ENCODE data around the gene TBC1D9.

Gene TBC1D9

GRCh38 chr4:140617499-140618248 is 138.5 kb downstream of the TBC1D9 start:
- no peak for DNase-seq (ENCODE audit: low read depth in 2 of 2)

- DNase-seq (ENCODE audit: low read depth in 2 of 2): no peak
Measured at GRCh38 chr4:140615451-140615850, 140.7 kb downstream of the TBC1D9 start.

- no peak for DNase-seq (ENCODE audit: low read depth in 2 of 2)
Measured at GRCh38 chr4:140612357-140612756, 143.8 kb downstream of the TBC1D9 start.

- DNase-seq (ENCODE audit: low read depth in 2 of 2): no peak
Measured at GRCh38 chr4:140611854-140612253, 144.3 kb downstream of the TBC1D9 start.

GRCh38 chr4:140609548-140610425 is 146.4 kb downstream of the TBC1D9 start:
- no peak for DNase-seq (ENCODE audit: low read depth in 2 of 2)

- no peak for DNase-seq (ENCODE audit: low read depth in 2 of 2)
Measured at GRCh38 chr4:140607852-140608251, 148.3 kb downstream of the TBC1D9 start.

- DNase-seq (ENCODE audit: low read depth in 2 of 2): no peak
Measured at GRCh38 chr4:140604544-140604943, 151.6 kb downstream of the TBC1D9 start.

- DNase-seq (ENCODE audit: low read depth in 2 of 2): no peak
Measured at GRCh38 chr4:140603286-140603685, 152.9 kb downstream of the TBC1D9 start.

GRCh38 chr4:140602714-140603113 is 153.5 kb downstream of the TBC1D9 start:
- no peak for DNase-seq (ENCODE audit: low read depth in 2 of 2)

- DNase-seq (ENCODE audit: low read depth in 2 of 2): no peak
Measured at GRCh38 chr4:140600408-140600807, 155.8 kb downstream of the TBC1D9 start.

GRCh38 chr4:140595065-140595464 is 161.1 kb downstream of the TBC1D9 start:
- DNase-seq (ENCODE audit: low read depth in 2 of 2): no peak

GRCh38 chr4:140584439-140584838 is 171.7 kb downstream of the TBC1D9 start:
- no peak for DNase-seq (ENCODE audit: low read depth in 2 of 2)

GRCh38 chr4:140581078-140581477 is 175.1 kb downstream of the TBC1D9 start:
- no peak for DNase-seq (ENCODE audit: low read depth in 2 of 2)

GRCh38 chr4:140579278-140579677 is 176.9 kb downstream of the TBC1D9 start:
- no peak for DNase-seq (ENCODE audit: low read depth in 2 of 2)

GRCh38 chr4:140575489-140575888 is 180.7 kb downstream of the TBC1D9 start:
- DNase-seq (ENCODE audit: low read depth in 2 of 2): no peak

- no peak for DNase-seq (ENCODE audit: low read depth in 2 of 2)
Measured at GRCh38 chr4:140571620-140572019, 184.6 kb downstream of the TBC1D9 start.

All from stimulated activated CD8-positive, alpha-beta memory T cell treated with anti-CD3 and anti-CD28 coated beads, Interleukin-7, amount 100 ng/mL, for 4 hours (primary cell).